Measurements from ENCODE around the gene APBB1.

The APBB1 gene

DNA sequence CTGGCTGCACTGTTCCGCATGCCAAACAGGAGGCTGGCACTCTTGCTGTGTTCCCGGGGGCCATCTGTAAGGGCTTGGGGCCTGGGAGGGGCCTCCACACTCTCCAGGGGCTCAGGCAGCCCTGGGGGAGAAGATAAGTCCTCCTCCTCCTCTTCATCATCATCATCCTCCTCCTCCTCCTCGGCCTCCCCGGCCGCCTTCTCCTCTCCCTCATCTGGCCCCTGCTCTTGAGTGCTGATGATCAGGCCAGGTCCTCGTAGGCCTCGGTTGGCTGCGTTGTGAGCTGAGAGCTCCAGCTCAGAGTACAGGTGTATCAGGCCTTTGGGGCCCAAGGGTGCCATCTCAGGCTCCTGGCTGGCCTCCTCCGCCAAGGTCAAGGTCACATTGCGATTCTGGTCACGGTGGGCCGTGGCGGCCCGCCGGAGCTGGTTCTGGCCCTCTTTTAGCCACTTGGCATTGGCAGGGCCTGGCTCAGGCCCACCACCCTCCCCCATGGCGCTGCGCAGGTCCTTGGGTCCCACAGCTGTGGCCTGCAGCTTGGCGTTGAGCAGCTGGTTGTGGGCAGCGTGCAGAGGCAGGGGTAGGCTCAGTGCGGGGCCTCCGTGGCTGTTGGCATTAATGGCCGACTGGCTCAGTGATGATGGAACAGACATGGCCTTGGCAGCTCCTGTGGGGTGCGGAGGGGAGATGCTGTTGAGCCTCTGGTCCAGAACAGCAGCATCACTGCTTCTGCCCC, 8.0 kb downstream of the APBB1 start:
- H3K9me3 Mint-ChIP-seq: no peaks in the 10 kb centered on the region
- peaks cover 29% of the 10 kb centered on the region for H3K4me1 Mint-ChIP-seq
- no peaks in the 10 kb centered on the region for H3K27me3 Mint-ChIP-seq
- no peak overlapping the region for H3K4me3 Mint-ChIP-seq
- CTCF ChIA-PET: interaction anchor here (0.7 to 3.0 kb wide), 3 partner anchors 8 to 32 kb away, joined by 3 to 12 read pairs (median 4); no protein-coding TSS in a partner anchor
- no peak overlapping the region for H3K27ac Mint-ChIP-seq
- DNase-seq: no peak
- H3K36me3 Mint-ChIP-seq: peaks cover 42% of the 10 kb centered on the region

- H3K4me3 Mint-ChIP-seq: no peak overlapping the region
These were observed 12.5 kb downstream of the APBB1 start for GRCh38 chr11:6406370-6406769.

GRCh38 chr11:6405846-6406245, 13.0 kb downstream of the APBB1 start:
- peaks cover 78% of the 10 kb centered on the region for H3K4me1 Mint-ChIP-seq
- peaks cover 4% of the 10 kb centered on the region for H3K27me3 Mint-ChIP-seq
- no peak overlapping the region for H3K27ac Mint-ChIP-seq
- no peak overlapping the region for H3K4me3 Mint-ChIP-seq
- CTCF ChIA-PET: interaction anchor here (1.6 kb wide), 2 partner anchors 8 to 38 kb away, joined by 5 to 7 read pairs; no protein-coding TSS in a partner anchor
- H3K9me3 Mint-ChIP-seq: no peaks in the 10 kb centered on the region
- no peak for DNase-seq
- H3K36me3 Mint-ChIP-seq: peaks cover 52% of the 10 kb centered on the region

More at GRCh38 chr11:6406370-6406769, 12.5 kb downstream of the APBB1 start:
- Mint-ChIP-seq H3K9me3 (no peaks in the 10 kb centered on the region), H3K27me3 (peaks cover 4% of the 10 kb centered on the region), H3K4me1 (peaks cover 73% of the 10 kb centered on the region), H3K27ac (no peak overlapping the region), H3K36me3 (peaks cover 51% of the 10 kb centered on the region)
- no peak for DNase-seq
- CTCF ChIA-PET: interaction anchor here (0.7 to 1.6 kb wide), 2 partner anchors 33 to 37 kb away, joined by 3 to 7 read pairs; no protein-coding TSS in a partner anchor

- Mint-ChIP-seq H3K27me3 (peaks cover 4% of the 10 kb centered on the region), H3K36me3 (peaks cover 55% of the 10 kb centered on the region), H3K4me3 (no peak overlapping the region), H3K27ac (peak overlapping the region; percentile 98), H3K9me3 (no peaks in the 10 kb centered on the region), H3K4me1 (peaks cover 83% of the 10 kb centered on the region)
- DNase-seq: no peak
- CTCF ChIA-PET: interaction anchor here (1.6 to 2.9 kb wide), 2 partner anchors 9 to 13 kb away, joined by 5 to 10 read pairs; partner anchors contain the start of gene APBB1
These were observed 13.7 kb downstream of the APBB1 start for GRCh38 chr11:6405052-6405667.

DNA sequence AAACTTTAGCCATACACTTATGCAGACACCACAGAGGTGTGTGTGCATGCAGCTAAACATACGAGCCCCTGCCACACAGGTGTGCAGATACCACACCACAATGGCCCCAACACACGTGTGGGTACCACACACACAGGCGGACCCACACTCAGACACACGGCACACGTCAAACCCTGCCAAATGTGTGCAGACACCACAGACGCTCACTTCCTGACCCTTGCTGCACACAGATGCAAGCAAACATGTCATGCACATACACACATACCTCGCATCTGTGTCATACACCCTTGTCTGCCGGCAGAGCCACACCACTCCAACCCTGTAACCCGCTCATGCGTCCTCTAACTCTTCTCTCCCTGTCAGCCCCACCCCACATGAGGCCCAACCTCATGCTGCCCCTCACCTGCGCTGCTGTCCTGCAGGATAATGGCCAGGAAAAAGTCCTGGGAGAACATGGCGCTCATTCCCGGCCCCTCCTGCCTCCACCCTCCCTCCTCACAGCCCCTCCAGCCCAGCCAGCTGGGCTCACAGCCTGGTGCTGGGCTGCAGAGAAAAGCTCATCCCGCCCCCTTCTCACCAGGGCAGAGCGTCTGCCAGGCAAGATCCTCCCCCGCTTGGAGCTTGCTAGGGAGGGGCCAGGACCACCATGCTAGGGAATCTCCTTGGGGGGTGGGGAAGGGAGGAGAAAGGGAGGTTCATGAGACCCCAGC, 14.4 kb downstream of the APBB1 start:
- peaks cover 4% of the 10 kb centered on the region for H3K27me3 Mint-ChIP-seq
- peak overlapping the region; percentile 27 for H3K4me3 Mint-ChIP-seq
- H3K27ac Mint-ChIP-seq: peak overlapping the region; percentile 98
- peaks cover 54% of the 10 kb centered on the region for H3K36me3 Mint-ChIP-seq
- no peaks in the 10 kb centered on the region for H3K9me3 Mint-ChIP-seq
- H3K4me1 Mint-ChIP-seq: peaks cover 88% of the 10 kb centered on the region
- CTCF ChIA-PET: interaction anchor here (0.7 to 4.9 kb wide), 4 partner anchors 9 to 37 kb away, joined by 3 to 38 read pairs (median 8); partner anchors contain the start of genes APBB1 and HPX
- peak; percentile 44 for DNase-seq

- peak overlapping the region; percentile 77 for H3K4me3 Mint-ChIP-seq
These were observed 15.4 kb downstream of the APBB1 start for GRCh38 chr11:6403539-6403938.

DNA sequence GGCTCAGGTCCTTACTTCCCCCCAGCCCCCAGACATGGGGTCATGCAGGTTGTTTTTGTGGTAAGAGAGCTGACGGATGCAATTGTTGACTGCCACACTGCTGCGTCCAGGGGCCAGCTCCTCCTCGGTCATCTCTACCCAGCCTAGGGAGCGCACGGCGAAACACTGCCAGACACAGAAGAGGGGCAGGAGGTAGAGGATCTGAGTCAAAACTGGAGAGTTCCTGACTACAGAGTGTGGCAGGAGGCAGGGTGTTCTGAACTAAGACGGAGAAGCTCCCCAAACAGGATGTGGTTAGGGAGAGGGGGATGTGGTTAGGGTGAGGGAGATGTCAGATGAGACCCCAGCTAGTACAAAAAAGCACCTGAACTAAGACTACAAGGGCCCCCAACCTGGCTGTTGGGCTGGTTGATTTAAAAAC, 16.3 kb downstream of the APBB1 start:
- DNase-seq: peak; percentile 93
- Mint-ChIP-seq H3K9me3 (no peaks in the 10 kb centered on the region), H3K27me3 (peaks cover 4% of the 10 kb centered on the region), H3K36me3 (peaks cover 63% of the 10 kb centered on the region), H3K4me1 (peaks cover 84% of the 10 kb centered on the region), H3K4me3 (peak overlapping the region; percentile 77), H3K27ac (peak overlapping the region; percentile 98)
- CTCF ChIA-PET: interaction anchor here (0.9 to 4.9 kb wide), 11 partner anchors 9 to 86 kb away, joined by 3 to 38 read pairs (median 4); partner anchors contain the start of genes APBB1, ARFIP2, SMPD1 and TIMM10B

More at GRCh38 chr11:6403539-6403938, 15.4 kb downstream of the APBB1 start:
- CTCF ChIA-PET: interaction anchor here (1.2 to 4.9 kb wide), 7 partner anchors 8 to 41 kb away, joined by 4 to 38 read pairs (median 10); partner anchors contain the start of genes APBB1 and SMPD1
- Mint-ChIP-seq H3K4me1 (peaks cover 90% of the 10 kb centered on the region), H3K9me3 (no peaks in the 10 kb centered on the region), H3K27ac (peak overlapping the region; percentile 98), H3K27me3 (peaks cover 4% of the 10 kb centered on the region), H3K36me3 (peaks cover 57% of the 10 kb centered on the region)
- DNase-seq: no peak

DNA sequence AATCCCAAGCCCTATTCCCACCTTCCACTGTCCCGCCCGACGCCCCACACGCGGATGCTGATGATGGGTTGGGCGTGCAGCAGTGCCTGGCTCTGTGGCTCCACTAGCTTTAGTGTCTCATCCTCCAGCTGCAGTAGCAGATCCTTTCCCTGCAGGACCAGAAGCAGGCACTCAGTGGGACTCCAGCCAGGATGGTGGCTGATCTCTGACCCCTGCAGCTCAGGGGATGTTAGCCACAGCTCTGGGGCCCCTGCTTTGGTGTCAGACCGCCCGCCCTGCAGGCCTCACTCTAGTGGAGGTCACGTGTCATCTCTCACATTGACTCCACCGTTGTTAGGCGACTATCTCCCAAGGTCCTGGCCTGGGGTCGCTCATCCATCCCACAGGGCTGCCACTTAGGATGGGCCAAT, 16.8 kb downstream of the APBB1 start:
- peaks cover 79% of the 10 kb centered on the region for H3K4me1 Mint-ChIP-seq
- DNase-seq: peak; percentile 58
- H3K4me3 Mint-ChIP-seq: peak overlapping the region; percentile 77
- peak overlapping the region; percentile 98 for H3K27ac Mint-ChIP-seq
- peaks cover 63% of the 10 kb centered on the region for H3K36me3 Mint-ChIP-seq
- peaks cover 4% of the 10 kb centered on the region for H3K27me3 Mint-ChIP-seq
- H3K9me3 Mint-ChIP-seq: no peaks in the 10 kb centered on the region
- CTCF ChIA-PET: interaction anchor here (1.1 to 4.9 kb wide), 9 partner anchors 9 to 79 kb away, joined by 3 to 38 read pairs (median 6); partner anchors contain the start of genes APBB1, ARFIP2, SMPD1 and TIMM10B

GRCh38 chr11:6401464-6401863, 17.4 kb downstream of the APBB1 start:
- peak overlapping the region; percentile 98 for H3K27ac Mint-ChIP-seq

GRCh38 chr11:6400431-6401345, 18.2 kb downstream of the APBB1 start:
- Mint-ChIP-seq H3K27ac (peak overlapping the region; percentile 81), H3K27me3 (peaks cover 4% of the 10 kb centered on the region), H3K4me3 (no peak overlapping the region), H3K36me3 (peaks cover 63% of the 10 kb centered on the region), H3K4me1 (peaks cover 67% of the 10 kb centered on the region), H3K9me3 (no peaks in the 10 kb centered on the region)
- DNase-seq: no peak
- CTCF ChIA-PET: interaction anchor here (1.4 to 4.9 kb wide), 4 partner anchors 9 to 43 kb away, joined by 3 to 38 read pairs (median 18); partner anchors contain the start of gene SMPD1

More at GRCh38 chr11:6401464-6401863, 17.4 kb downstream of the APBB1 start:
- Mint-ChIP-seq H3K4me3 (no peak overlapping the region), H3K27me3 (peaks cover 4% of the 10 kb centered on the region), H3K36me3 (peaks cover 62% of the 10 kb centered on the region), H3K9me3 (no peaks in the 10 kb centered on the region), H3K4me1 (peaks cover 73% of the 10 kb centered on the region)
- DNase-seq: no peak
- CTCF ChIA-PET: interaction anchor here (1.1 to 4.9 kb wide), 5 partner anchors 10 to 48 kb away, joined by 3 to 38 read pairs (median 12); partner anchors contain the start of gene SMPD1

GRCh38 chr11:6397636-6398035, 21.3 kb downstream of the APBB1 start:
- Mint-ChIP-seq H3K4me1 (peaks cover 47% of the 10 kb centered on the region), H3K9me3 (no peaks in the 10 kb centered on the region), H3K27ac (no peak overlapping the region), H3K4me3 (no peak overlapping the region), H3K36me3 (peaks cover 80% of the 10 kb centered on the region), H3K27me3 (peaks cover 2% of the 10 kb centered on the region)
- no peak for DNase-seq
- CTCF ChIA-PET: interaction anchor here (3.5 kb wide), 1 partner anchor 46 kb away, joined by 15 read pairs; no protein-coding TSS in a partner anchor

GRCh38 chr11:6397156-6397555, 21.7 kb downstream of the APBB1 start:
- H3K27ac Mint-ChIP-seq: no peak overlapping the region
- peaks cover 46% of the 10 kb centered on the region for H3K4me1 Mint-ChIP-seq
- H3K4me3 Mint-ChIP-seq: no peak overlapping the region
- CTCF ChIA-PET: no interaction called here
- DNase-seq: no peak
- no peaks in the 10 kb centered on the region for H3K9me3 Mint-ChIP-seq
- no peaks in the 10 kb centered on the region for H3K27me3 Mint-ChIP-seq
- H3K36me3 Mint-ChIP-seq: peaks cover 78% of the 10 kb centered on the region

Data from activated naive CD4-positive, alpha-beta T cell treated with anti-CD3 and anti-CD28 coated beads, Interleukin-2, amount 10 ng/mL, durations not matched to agents 7 days and 5 days (primary cell).